HepG2 (cell line): ENCODE data around the gene CISD2. TPM values are rescaled to one million over a fixed set of nuclear protein-coding genes. Genes with fewer than 3 reads are reported as not detected.

Experiments
- CC2D1A ChIP-seq: sonication (generic); formaldehyde crosslinking; IDR thresholded peaks from 2 replicates; pipeline ENCODE4 v1.8.1; 2023; ENCODE audit warnings: mild to moderate bottlenecking, missing genetic modification reagents
- HMG20B ChIP-seq: conservative IDR thresholded peaks from 2 replicates; pipeline ENCODE4 v1.6.1; 2016; ENCODE audit warnings: missing genetic modification reagents, missing compliant biosample characterization
- KMT2A ChIP-seq: sonication (generic); formaldehyde crosslinking; IDR thresholded peaks from 2 replicates; pipeline ENCODE4 v1.4.0; 2020; ENCODE audit warnings: missing genetic modification reagents
- KMT2B ChIP-seq: IDR thresholded peaks from 2 replicates; pipeline ENCODE4 v1.6.1; 2016; ENCODE audit warnings: missing genetic modification reagents, missing compliant biosample characterization
- MAF1 ChIP-seq: sonication (generic); formaldehyde crosslinking; IDR thresholded peaks from 2 replicates; pipeline ENCODE4 v1.5.0; 2020; ENCODE audit warnings: missing genetic modification reagents, borderline replicate concordance
- NFRKB ChIP-seq: fragments of 450-650 bp; IDR thresholded peaks from 2 replicates; pipeline ENCODE4 v1.6.1; 2017
- POLR2AphosphoS2 ChIP-seq: IDR thresholded peaks from 2 replicates; pipeline ENCODE4 v1.6.1; 2011; ENCODE audit warnings: low read depth, low read length, improper control_type of control experiment
- SMYD3 ChIP-seq: sonication (generic); formaldehyde crosslinking; IDR thresholded peaks from 2 replicates; pipeline ENCODE4 v1.8.1; 2023; ENCODE audit warnings: mild to moderate bottlenecking, missing genetic modification reagents
- TEAD2 ChIP-seq: sonication (generic); formaldehyde crosslinking; IDR thresholded peaks from 2 replicates; pipeline ENCODE4 v1.9.0; 2021; ENCODE audit warnings: missing genetic modification reagents
- WIZ ChIP-seq: sonication (generic); formaldehyde crosslinking; IDR thresholded peaks from 2 replicates; pipeline ENCODE4 v1.5.1; 2020; ENCODE audit warnings: mild to moderate bottlenecking, missing genetic modification reagents
- ZBTB33 ChIP-seq: sonication (generic); formaldehyde crosslinking; IDR thresholded peaks from 2 replicates; pipeline ENCODE4 v1.4.0; 2020; ENCODE audit warnings: missing genetic modification reagents
- ZBTB34 ChIP-seq: sonication (generic); formaldehyde crosslinking; IDR thresholded peaks from 2 replicates; pipeline ENCODE4 v1.8.0; 2022; ENCODE audit warnings: mild to moderate bottlenecking, missing genetic modification reagents
- ZNF124 ChIP-seq: sonication (generic); formaldehyde crosslinking; IDR thresholded peaks from 2 replicates; pipeline ENCODE4 v1.4.0; 2020; ENCODE audit warnings: missing genetic modification reagents
- ZNF160 ChIP-seq: sonication (generic); formaldehyde crosslinking; IDR thresholded peaks from 2 replicates; pipeline ENCODE4 v1.8.0; 2022; ENCODE audit warnings: mild to moderate bottlenecking, inconsistent platforms, missing genetic modification reagents
- ZNF629 ChIP-seq: sonication (generic); formaldehyde crosslinking; conservative IDR thresholded peaks from 2 replicates; pipeline ENCODE4 v1.5.0; 2020; ENCODE audit warnings: missing genetic modification reagents
- ZNF773 ChIP-seq: sonication (generic); formaldehyde crosslinking; IDR thresholded peaks from 2 replicates; pipeline ENCODE4 v1.4.0; 2020; ENCODE audit warnings: missing genetic modification reagents, borderline replicate concordance
- ZNF816 ChIP-seq: sonication (generic); formaldehyde crosslinking; IDR thresholded peaks from 2 replicates; pipeline ENCODE4 v1.8.0; 2022; ENCODE audit warnings: missing genetic modification reagents, mild to moderate bottlenecking, borderline replicate concordance
- polyA plus RNA-seq, 8 experiments: library from polyadenylated mRNA; depleted of rRNA in 3 of 8; stranded (reverse) in 7 of 8; unstranded in 1 of 8; fragments of >200 nt; fragmentation: Illumina TruSeq in 4 of 8; extraction: Trizol in 4 of 8; gene quantifications; 2 replicates each; pipeline versions ENCODE4 v1.2.1 to v1.2.3, GENCODE V29; 2011 to 2016; ENCODE audit warnings: low read depth in 4 of 8, missing spikeins in 1 of 8, mixed read lengths in 1 of 8; ENCODE audit not compliant: insufficient read depth in 1 of 8
- total RNA-seq, 5 experiments: library from RNA; depleted of rRNA; stranded (reverse); fragments of >200 nt; fragmentation: Illumina TruSeq; extraction: Trizol; gene quantifications; 2 replicates each; pipeline ENCODE4 v1.2.3, GENCODE V29; 2016; ENCODE audit warnings: low read depth in 1 of 5
- TF ChIP-seq, protein P1 (sequence below): sonication (generic); formaldehyde crosslinking; conservative IDR thresholded peaks from 2 replicates; pipeline ENCODE4 v1.8.0; 2022; ENCODE audit warnings: mild to moderate bottlenecking, moderate library complexity, missing genetic modification reagents
- TF ChIP-seq, protein P2 (sequence below): IDR thresholded peaks from 2 replicates; pipeline ENCODE4 v1.6.1; 2012; ENCODE audit warnings: low read depth, low read length, improper control_type of control experiment
- TF ChIP-seq, protein P3 (sequence below), 2 experiments: sonication (generic) in 1 of 2; formaldehyde crosslinking in 1 of 2; IDR thresholded peaks; 2 replicates each; pipeline versions ENCODE4 v1.4.0 to v1.6.1; 2018 to 2020; ENCODE audit warnings: missing genetic modification reagents in 2 of 2, borderline replicate concordance in 1 of 2, low read depth in 1 of 2, mild to moderate bottlenecking in 1 of 2, missing biosample characterization in 1 of 2

CISD2 gene
- total and polyA plus RNA-seq, 2 of the 13 experiments (the other 11 are each of a cell fraction or from before 2014, with no cell fraction given) = 24.5 to 37.7 TPM

- TF ChIP-seq HMG20B = 0 out of 2 replicates have a peak, but pooled peaks have one; percentile 41
- TF ChIP-seq, protein P1, sequence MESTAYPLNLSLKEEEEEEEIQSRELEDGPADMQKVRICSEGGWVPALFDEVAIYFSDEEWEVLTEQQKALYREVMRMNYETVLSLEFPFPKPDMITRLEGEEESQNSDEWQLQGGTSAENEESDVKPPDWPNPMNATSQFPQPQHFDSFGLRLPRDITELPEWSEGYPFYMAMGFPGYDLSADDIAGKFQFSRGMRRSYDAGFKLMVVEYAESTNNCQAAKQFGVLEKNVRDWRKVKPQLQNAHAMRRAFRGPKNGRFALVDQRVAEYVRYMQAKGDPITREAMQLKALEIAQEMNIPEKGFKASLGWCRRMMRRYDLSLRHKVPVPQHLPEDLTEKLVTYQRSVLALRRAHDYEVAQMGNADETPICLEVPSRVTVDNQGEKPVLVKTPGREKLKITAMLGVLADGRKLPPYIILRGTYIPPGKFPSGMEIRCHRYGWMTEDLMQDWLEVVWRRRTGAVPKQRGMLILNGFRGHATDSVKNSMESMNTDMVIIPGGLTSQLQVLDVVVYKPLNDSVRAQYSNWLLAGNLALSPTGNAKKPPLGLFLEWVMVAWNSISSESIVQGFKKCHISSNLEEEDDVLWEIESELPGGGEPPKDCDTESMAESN (CRISPR knock-in tag) = no peak
- no peak; the same call in none of the 2 replicates for TF ChIP-seq KMT2A (CRISPR knock-in tag)
- TF ChIP-seq, protein P2, sequence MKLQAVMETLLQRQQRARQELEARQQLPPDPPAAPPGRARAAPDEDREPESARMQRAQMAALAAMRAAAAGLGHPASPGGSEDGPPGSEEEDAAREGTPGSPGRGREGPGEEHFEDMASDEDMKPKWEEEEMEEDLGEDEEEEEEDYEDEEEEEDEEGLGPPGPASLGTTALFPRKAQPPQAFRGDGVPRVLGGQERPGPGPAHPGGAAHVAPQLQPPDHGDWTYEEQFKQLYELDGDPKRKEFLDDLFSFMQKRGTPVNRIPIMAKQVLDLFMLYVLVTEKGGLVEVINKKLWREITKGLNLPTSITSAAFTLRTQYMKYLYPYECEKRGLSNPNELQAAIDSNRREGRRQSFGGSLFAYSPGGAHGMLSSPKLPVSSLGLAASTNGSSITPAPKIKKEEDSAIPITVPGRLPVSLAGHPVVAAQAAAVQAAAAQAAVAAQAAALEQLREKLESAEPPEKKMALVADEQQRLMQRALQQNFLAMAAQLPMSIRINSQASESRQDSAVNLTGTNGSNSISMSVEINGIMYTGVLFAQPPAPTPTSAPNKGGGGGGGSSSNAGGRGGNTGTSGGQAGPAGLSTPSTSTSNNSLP = no peak
- peak; percentile 15; the same call in 1 of the 2 replicates for TF ChIP-seq SMYD3
- peak; percentile 16; the same call in 1 of the 2 replicates for TF ChIP-seq ZNF816
- TF ChIP-seq ZBTB34 = no peak
- peak; percentile 19; the same call in 1 of the 2 replicates for TF ChIP-seq WIZ (CRISPR knock-in tag)
- 0 out of 2 replicates have a peak, but pooled peaks have one; percentile 21 for TF ChIP-seq ZNF629
- TF ChIP-seq ZBTB33 (CRISPR knock-in tag) = peak; percentile 22; the same call in 1 of the 2 replicates
- no peak; the same call in 1 of the 2 replicates for TF ChIP-seq ZNF160 (CRISPR knock-in tag)
- no peak for TF ChIP-seq CC2D1A (CRISPR knock-in tag)
- TF ChIP-seq, protein P3, sequence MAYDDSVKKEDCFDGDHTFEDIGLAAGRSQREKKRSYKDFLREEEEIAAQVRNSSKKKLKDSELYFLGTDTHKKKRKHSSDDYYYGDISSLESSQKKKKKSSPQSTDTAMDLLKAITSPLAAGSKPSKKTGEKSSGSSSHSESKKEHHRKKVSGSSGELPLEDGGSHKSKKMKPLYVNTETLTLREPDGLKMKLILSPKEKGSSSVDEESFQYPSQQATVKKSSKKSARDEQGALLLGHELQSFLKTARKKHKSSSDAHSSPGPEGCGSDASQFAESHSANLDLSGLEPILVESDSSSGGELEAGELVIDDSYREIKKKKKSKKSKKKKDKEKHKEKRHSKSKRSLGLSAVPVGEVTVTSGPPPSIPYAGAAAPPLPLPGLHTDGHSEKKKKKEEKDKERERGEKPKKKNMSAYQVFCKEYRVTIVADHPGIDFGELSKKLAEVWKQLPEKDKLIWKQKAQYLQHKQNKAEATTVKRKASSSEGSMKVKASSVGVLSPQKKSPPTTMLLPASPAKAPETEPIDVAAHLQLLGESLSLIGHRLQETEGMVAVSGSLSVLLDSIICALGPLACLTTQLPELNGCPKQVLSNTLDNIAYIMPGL (CRISPR knock-in tag; IDR thresholded peaks at IDR 0.05; ENCODE audit: borderline replicate concordance in 1 of 2, low read depth in 1 of 2) = peak; percentile 47 to 66; a peak in 1 of 4 replicates
- TF ChIP-seq ZNF124 (CRISPR knock-in tag) = no peak
- peak; percentile 22; the same call in 1 of the 2 replicates for TF ChIP-seq MAF1 (CRISPR knock-in tag)
- no peak for TF ChIP-seq ZNF773
- TF ChIP-seq KMT2B (CRISPR knock-in tag) = peak; percentile 79
- peak; percentile 81 for TF ChIP-seq NFRKB
- TF ChIP-seq TEAD2 = no peak
- TF ChIP-seq POLR2AphosphoS2 = no peak
Observed at GRCh38 chr4:102826890-102827673, 41.7 kb upstream of the CISD2 start, which contains the start of gene UBE2D3 (continued).
